OCI-LY7 (cell line): ENCODE measurements around the gene KCNQ5.

ENCODE experiments used
- EZH2phosphoT487 ChIP-seq: fragments of 200-600 bp; sonication (generic); IDR thresholded peaks from 2 replicates; pipeline ENCODE4 v1.6.1; 2018; ENCODE audit warnings: low read depth, borderline replicate concordance, mild to moderate bottlenecking, mixed run types, antibody characterized with exemption, low read length, moderate library complexity, mixed read lengths
- TF ChIP-seq, protein P1 (sequence below): fragments of 200-600 bp; sonication (generic); conservative IDR thresholded peaks from 2 replicates; pipeline ENCODE4 v1.5.1; 2014; ENCODE audit warnings: mild to moderate bottlenecking, antibody characterized with exemption, low read length, moderate library complexity, mixed read lengths

DNA sequence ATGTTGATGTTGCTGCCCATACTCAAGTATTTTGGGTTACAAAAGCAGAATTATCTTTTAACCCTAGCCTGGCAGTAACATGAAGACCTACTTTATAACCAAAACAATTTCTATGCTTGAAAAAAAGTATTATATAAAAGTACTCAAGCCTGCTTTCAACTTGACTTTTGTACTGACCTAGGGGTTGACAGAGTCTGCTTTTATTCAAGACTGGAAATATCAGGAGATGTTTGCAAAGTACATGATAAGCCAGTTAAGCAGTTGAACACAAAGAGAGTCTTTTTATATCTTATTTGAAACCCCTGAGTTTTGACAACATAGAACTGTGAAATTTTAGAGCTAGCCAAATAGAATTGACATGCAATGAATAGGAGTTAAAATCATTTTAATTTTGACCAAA is 159.8 kb downstream of the KCNQ5 start:
- TF ChIP-seq, protein P1, sequence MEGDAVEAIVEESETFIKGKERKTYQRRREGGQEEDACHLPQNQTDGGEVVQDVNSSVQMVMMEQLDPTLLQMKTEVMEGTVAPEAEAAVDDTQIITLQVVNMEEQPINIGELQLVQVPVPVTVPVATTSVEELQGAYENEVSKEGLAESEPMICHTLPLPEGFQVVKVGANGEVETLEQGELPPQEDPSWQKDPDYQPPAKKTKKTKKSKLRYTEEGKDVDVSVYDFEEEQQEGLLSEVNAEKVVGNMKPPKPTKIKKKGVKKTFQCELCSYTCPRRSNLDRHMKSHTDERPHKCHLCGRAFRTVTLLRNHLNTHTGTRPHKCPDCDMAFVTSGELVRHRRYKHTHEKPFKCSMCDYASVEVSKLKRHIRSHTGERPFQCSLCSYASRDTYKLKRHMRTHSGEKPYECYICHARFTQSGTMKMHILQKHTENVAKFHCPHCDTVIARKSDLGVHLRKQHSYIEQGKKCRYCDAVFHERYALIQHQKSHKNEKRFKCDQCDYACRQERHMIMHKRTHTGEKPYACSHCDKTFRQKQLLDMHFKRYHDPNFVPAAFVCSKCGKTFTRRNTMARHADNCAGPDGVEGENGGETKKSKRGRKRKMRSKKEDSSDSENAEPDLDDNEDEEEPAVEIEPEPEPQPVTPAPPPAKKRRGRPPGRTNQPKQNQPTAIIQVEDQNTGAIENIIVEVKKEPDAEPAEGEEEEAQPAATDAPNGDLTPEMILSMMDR: no peak
- TF ChIP-seq EZH2phosphoT487: no peak
